Prostate gland (tissue), 2 donors: ENCODE results near the gene CTNND2.

ENCODE experiments used
- CTCF ChIP-seq, 4 experiments: fragments of 200-600 bp in 2 of 4; fragments of 450-650 bp in 2 of 4; sonication (generic) in 2 of 4; IDR thresholded peaks; 1 replicate in 3 of 4; 2 replicates in 1 of 4; pipeline ENCODE4 v1.5.1; 2016 to 2019; ENCODE audit warnings: antibody characterized with exemption in 4 of 4, mild to moderate bottlenecking in 2 of 4, moderate library complexity in 2 of 4
- POLR2A ChIP-seq: fragments of 450-650 bp; IDR thresholded peaks from one replicate; pipeline ENCODE4 v1.6.1; 2016; ENCODE audit warnings: antibody characterized with exemption, mild to moderate bottlenecking
- POLR2AphosphoS5 ChIP-seq: sonication (generic); formaldehyde crosslinking; IDR thresholded peaks from one replicate; pipeline ENCODE4 v1.6.1; 2017; ENCODE audit warnings: antibody characterized with exemption

GRCh38 chr5:11166923-11167322 lies 737.3 kb downstream of the CTNND2 start:
- TF ChIP-seq CTCF (IDR thresholded peaks at IDR 0.05) (no peak), POLR2A (no peak), POLR2AphosphoS5 (no peak)
